Activated naive CD8-positive, alpha-beta T cell treated with anti-CD3 and anti-CD28 coated beads, Interleukin-2, amount 50 U/mL, for 24 hours (primary cell): ENCODE data around the gene MALSU1.

Experiments
- ATAC-seq: fragments of 150-1000 bp; cut with Tn5 transposase; one replicate; pipeline ENCODE4 v1.10.0; 2021
- DNase-seq: peaks from one replicate; pipeline ENCODE4 v3.0.0; 2021
- H3K27ac Mint-ChIP-seq: one replicate; pipeline ENCODE4 v1.8.0; 2021; ENCODE audit warnings: mild to moderate bottlenecking, mixed read lengths
- H3K27me3 Mint-ChIP-seq: one replicate; pipeline ENCODE4 v1.8.0; 2021; ENCODE audit warnings: mixed read lengths
- H3K36me3 Mint-ChIP-seq: one replicate; pipeline ENCODE4 v1.8.0; 2021; ENCODE audit warnings: low read depth, mixed read lengths
- H3K4me1 Mint-ChIP-seq: one replicate; pipeline ENCODE4 v1.8.0; 2021; ENCODE audit warnings: mixed read lengths
- H3K4me3 Mint-ChIP-seq: one replicate; pipeline ENCODE4 v1.8.0; 2021; ENCODE audit warnings: mild to moderate bottlenecking, moderate library complexity, mixed read lengths
- H3K9me3 Mint-ChIP-seq: one replicate; pipeline ENCODE4 v1.8.0; 2021; ENCODE audit warnings: mixed read lengths

The MALSU1 gene

DNA sequence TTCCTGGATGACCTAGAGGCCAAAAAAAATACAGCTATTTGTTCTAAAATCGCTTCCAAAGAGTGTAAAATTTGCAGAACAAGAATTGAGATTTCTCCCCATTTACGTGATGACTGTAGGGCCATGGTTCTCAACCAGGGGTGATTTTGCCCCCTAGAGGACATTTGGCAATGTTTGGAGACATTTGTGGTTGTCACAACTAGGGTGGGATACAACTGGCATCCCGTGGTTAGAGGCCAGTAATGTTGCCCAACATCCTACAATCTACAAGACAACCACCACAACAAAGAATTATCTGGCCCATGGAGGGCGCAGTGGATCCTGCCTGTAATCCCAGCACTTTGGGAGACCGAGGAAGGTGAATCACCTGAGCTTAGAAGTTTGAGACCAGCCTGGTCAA lies 22.8 kb upstream of the MALSU1 start:
- Mint-ChIP-seq H3K36me3 (no peaks in the 10 kb centered on the region), H3K4me1 (peaks cover 16% of the 10 kb centered on the region), H3K27ac (no peak overlapping the region), H3K27me3 (peaks cover 6% of the 10 kb centered on the region), H3K9me3 (no peaks in the 10 kb centered on the region), H3K4me3 (no peak overlapping the region)
- DNase-seq (no peak), ATAC-seq (no peak)

DNA sequence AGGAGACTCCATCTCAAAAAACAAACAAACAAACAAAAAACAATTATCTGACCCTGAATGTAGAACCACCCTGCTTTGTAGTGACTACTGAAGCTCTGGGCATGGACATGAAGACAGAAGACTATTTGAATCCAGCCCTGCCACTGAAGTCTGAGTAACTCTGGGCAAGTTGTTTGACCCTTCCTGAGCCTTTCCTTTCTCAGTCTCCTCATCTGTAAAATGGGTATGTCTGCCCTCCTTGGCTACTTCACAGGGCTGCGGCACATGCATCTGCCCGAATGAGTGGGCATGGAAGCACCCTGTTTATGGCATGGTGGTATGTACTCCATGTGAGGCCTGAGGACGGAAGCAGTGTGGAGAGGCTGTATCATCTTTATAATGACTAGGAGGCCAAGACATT lies 22.2 kb upstream of the MALSU1 start:
- no peak for DNase-seq
- Mint-ChIP-seq H3K4me1 (peaks cover 16% of the 10 kb centered on the region), H3K27me3 (peaks cover 6% of the 10 kb centered on the region), H3K36me3 (no peaks in the 10 kb centered on the region), H3K4me3 (no peak overlapping the region), H3K9me3 (no peaks in the 10 kb centered on the region), H3K27ac (no peak overlapping the region)
- ATAC-seq: no peak

DNA sequence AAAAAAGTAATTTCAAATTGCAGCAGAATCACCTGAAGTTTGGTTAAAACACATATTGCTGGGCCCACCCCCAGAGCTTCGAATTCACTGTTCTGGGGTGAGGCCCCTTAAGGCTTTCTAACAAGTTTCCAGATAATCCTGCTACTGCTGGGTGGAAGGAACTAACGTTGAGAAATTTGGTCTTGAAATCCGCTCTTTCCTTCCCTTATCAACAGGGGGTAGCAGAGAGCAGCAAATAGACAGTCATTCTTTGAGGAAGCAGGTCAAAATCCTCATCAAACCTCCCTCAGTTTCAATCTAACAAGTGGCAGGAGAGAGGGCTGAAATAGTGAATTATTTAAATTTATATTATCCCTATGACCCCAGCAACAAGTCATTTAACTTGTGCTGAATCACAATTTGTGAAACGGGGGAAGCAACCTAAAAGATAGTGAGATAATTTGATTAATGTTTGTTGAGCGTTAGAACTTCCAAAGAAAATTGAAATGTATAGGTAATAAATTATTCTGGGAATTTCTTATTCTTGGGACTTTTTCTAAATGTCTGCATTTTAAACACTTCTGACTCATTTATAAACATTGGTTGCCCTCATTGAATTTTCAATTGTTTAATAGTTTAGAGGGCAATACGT lies 21.7 kb upstream of the MALSU1 start:
- Mint-ChIP-seq H3K27me3 (peaks cover 2% of the 10 kb centered on the region), H3K9me3 (no peaks in the 10 kb centered on the region), H3K4me3 (no peak overlapping the region), H3K4me1 (peaks cover 13% of the 10 kb centered on the region), H3K27ac (no peak overlapping the region), H3K36me3 (no peaks in the 10 kb centered on the region)
- no peak for ATAC-seq
- DNase-seq: peak; percentile 32

DNA sequence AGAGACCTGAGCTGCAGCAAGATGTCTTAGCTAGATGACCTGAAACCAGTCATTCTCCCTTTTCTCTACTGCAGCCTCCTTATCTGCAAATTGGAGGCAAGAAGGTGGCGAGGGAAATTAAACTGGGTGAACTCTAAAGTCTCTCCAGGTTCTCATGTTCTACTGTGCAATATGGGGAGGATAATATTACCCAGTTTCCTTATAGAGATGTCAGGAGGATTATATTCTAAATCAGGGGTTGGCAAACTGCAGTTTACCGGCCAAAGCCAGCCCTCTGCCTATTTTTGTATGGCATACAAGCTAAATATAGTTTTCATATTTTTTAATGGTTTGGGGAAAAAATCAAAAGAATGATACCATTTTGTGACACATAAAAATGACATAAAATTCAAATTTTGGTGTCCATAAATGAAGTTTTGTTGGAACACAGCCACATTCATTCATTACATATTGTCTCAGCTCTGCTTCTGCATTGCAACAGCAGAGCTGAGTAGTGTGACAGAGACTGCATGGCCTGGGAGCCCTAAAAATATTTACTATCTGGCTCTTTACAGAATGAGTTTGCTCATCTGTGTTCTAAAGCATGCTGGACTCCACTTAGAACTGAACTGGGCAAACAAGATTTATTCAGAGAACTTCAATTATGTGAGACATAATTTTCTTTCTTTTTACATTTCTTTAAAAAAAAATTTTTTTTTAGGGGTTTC lies 19.2 kb upstream of the MALSU1 start:
- ATAC-seq: no peak
- DNase-seq: no peak
- Mint-ChIP-seq H3K27me3 (peaks cover 2% of the 10 kb centered on the region), H3K9me3 (no peaks in the 10 kb centered on the region), H3K36me3 (no peaks in the 10 kb centered on the region), H3K4me1 (peaks cover 5% of the 10 kb centered on the region), H3K4me3 (no peak overlapping the region), H3K27ac (no peak overlapping the region)

DNA sequence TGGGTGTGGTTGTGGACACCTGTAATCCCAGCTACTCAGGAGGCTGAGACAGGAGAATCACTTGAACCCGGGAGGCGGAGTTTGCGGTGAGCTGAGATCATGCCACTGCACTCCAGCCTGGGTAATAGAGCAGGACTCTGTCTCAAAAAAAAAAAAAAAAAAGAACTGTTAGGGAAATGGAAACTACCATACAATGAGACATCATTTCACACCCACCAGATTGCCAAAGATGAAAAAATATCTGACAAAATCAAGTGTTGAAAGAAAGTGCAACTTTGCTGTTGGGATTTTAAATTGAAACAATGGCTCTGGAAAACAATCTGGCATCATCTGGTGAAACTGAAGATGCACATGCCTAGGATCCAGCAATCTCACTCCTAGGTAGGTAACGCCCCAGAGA lies 16.1 kb upstream of the MALSU1 start:
- DNase-seq: no peak
- no peak overlapping the region for H3K27ac Mint-ChIP-seq
- no peaks in the 10 kb centered on the region for H3K36me3 Mint-ChIP-seq
- H3K9me3 Mint-ChIP-seq: no peaks in the 10 kb centered on the region
- no peak overlapping the region for H3K4me3 Mint-ChIP-seq
- no peak for ATAC-seq
- peaks cover 10% of the 10 kb centered on the region for H3K4me1 Mint-ChIP-seq
- H3K27me3 Mint-ChIP-seq: peaks cover 2% of the 10 kb centered on the region

DNA sequence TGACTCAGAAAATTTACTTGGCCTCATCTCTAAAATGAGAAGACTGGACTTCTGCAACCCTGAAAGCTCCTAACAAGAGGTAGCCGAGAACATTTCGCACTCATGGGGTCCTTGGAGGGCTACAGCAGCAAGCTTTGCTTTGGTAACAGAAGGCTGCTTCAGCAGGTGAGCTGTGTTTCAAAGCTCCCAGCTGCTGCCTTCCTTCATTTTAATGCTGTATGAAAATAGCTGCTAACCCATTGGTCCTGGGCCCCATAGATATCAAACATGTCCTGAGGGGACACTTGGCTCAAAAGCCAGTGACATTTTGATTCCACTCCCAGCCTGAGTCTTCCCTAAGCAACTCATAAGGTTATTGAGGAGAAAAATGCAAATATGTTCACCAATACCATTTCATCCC lies 14.3 kb upstream of the MALSU1 start:
- no peak for ATAC-seq
- Mint-ChIP-seq H3K4me3 (no peak overlapping the region), H3K27me3 (peaks cover 2% of the 10 kb centered on the region), H3K36me3 (no peaks in the 10 kb centered on the region), H3K4me1 (peaks cover 10% of the 10 kb centered on the region), H3K9me3 (no peaks in the 10 kb centered on the region), H3K27ac (no peak overlapping the region)
- DNase-seq: no peak

DNA sequence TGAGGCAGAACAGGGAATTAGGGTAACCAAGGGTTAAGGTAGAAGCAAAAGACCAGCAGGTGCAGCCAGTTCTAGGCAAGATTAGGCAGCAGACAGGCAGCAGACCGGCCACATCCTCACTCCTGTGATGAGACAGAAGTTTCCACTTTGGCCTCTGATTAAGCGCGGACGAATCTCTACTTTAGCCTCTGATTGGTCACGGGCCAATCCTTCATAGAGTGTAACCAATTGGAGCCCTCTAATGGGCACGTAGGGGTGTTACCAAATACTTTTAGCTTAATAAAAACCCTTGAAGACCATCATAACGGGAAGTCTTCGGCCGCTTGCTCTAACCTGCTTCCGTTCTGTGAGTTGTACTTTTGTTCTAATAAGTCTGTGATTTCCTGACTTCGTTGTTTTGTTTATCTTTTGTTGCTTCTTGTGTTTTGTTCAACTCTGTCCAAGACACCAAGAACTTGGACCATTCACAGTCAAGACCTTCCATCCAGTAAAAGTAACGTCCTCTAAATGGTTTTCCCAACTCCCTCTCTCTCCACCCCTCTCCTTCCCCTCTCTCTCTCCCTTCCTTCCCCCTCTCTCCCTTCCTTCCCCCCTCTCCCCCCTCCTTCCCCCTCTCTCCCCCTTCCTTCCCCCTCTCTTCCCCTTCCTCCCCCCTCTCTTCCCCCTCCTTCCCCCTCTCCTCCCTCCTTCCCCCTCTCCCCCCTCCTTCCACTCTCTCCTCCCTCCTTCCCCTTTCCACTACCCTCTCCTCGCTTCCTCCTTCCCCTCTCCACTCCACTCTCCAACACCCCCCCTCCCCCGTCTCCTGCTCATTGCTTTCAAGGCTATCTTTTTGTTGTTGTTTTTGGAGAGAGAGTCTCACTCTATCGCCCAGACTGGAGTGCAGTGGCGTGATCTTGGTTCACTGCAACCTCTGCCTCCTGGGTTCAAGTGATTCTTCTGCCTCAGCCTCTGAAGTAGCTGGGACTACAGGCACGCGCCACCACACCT lies 13.2 kb upstream of the MALSU1 start:
- Mint-ChIP-seq H3K9me3 (no peaks in the 10 kb centered on the region), H3K4me3 (no peak overlapping the region), H3K36me3 (no peaks in the 10 kb centered on the region), H3K4me1 (peaks cover 10% of the 10 kb centered on the region), H3K27me3 (peaks cover 2% of the 10 kb centered on the region), H3K27ac (no peak overlapping the region)
- ATAC-seq (no peak), DNase-seq (no peak)

DNA sequence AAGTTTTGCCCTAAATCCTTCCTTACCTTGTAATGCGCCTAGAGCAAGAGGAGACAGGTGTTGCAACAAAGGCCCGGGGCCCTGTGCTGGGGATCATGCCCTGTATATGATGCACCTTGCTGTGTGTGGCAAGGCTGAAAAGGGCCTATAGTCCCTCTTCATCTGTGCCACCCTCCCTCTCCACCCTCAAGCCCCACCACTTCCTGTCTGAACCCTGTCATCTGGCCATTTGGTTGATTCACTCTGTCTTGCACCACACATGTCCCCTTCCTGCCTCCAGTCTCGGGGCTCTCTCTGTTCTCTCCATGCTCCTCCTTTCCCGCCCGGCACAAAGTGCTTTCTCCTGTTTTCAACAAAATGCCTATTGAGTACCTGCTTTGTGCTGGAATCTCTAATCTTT lies 11.5 kb upstream of the MALSU1 start:
- Mint-ChIP-seq H3K27ac (no peak overlapping the region), H3K9me3 (no peaks in the 10 kb centered on the region), H3K4me1 (peaks cover 10% of the 10 kb centered on the region), H3K36me3 (no peaks in the 10 kb centered on the region), H3K4me3 (no peak overlapping the region), H3K27me3 (peaks cover 2% of the 10 kb centered on the region)
- peak; percentile 55 for ATAC-seq
- peak; percentile 8 for DNase-seq

DNA sequence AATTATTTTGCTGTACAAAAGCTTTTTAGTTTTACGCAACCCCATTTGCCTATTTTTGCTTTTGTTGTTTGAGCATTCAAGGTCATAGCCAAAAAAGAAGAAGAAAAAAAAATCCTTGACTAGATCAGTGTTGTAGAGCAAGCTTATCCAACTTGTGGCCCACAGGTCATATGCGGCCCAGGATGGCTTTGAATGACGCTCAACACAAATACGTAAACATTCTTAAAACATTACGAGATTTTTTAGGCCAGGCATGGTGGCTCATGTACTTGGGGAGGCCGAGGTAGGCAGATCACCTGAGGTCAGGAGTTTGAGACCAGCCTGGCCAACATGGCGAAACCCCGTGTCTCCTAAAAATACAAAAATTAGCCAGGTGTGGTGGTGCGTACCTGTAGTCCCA lies 8.1 kb upstream of the MALSU1 start:
- DNase-seq (no peak), ATAC-seq (no peak)
- no peaks in the 10 kb centered on the region for H3K9me3 Mint-ChIP-seq
- peaks cover 7% of the 10 kb centered on the region for H3K4me1 Mint-ChIP-seq
- no peaks in the 10 kb centered on the region for H3K36me3 Mint-ChIP-seq
- peaks cover 1% of the 10 kb centered on the region for H3K27me3 Mint-ChIP-seq
- no peak overlapping the region for H3K4me3 Mint-ChIP-seq
- no peak overlapping the region for H3K27ac Mint-ChIP-seq

DNA sequence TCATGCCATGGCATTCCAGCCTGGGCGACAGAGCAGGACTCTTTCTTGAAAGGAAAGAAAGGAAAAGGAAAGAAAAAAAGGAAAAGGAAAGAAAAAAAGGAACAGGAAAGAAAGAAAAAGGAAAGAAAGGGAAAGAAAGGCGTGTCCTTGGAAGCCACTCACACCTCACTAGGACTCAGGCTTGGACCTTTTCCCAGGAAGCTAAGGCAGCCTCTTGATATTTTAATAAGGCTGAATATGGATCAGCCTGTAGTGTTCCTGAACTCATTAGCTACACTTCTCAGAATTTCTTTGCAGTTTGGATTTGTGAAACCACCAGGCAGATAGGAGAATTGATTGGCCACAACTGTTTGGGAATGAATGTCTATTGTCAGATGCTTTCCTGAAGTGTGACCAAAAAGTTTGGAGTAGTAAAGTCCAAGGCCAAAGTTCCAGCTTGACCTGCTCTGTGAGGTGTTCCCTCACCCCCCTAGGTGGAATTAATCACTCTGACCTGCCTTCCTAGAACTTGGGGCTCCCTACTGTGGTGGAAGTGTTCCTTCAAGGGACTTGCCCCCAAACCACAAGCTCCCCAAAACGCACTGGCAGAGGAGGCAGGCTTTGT lies 7.1 kb upstream of the MALSU1 start:
- Mint-ChIP-seq H3K27ac (no peak overlapping the region), H3K27me3 (peaks cover 3% of the 10 kb centered on the region), H3K36me3 (no peaks in the 10 kb centered on the region), H3K4me3 (no peak overlapping the region), H3K9me3 (no peaks in the 10 kb centered on the region), H3K4me1 (peaks cover 7% of the 10 kb centered on the region)
- no peak for ATAC-seq
- no peak for DNase-seq

DNA sequence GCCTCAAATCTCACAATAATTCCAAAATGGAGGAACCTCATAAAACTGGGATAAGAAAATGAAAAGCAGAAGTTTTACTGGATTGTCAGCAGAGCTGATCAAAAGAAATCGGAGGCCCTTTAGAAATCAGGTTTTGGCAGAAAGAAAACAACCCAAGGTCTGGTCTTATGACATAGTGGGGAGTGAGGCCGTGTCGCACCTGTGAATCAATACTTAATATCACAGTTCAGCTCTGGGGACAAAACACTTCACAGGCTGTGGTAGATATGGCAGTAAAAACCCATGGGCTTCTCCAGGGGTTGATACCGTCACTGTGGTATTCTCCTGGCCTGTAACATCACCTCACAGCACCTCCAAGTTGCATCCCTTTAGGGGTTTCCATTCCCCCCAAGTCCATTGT lies 6.5 kb upstream of the MALSU1 start:
- Mint-ChIP-seq H3K4me1 (peaks cover 4% of the 10 kb centered on the region), H3K9me3 (no peaks in the 10 kb centered on the region), H3K27me3 (peaks cover 3% of the 10 kb centered on the region), H3K27ac (no peak overlapping the region), H3K4me3 (no peak overlapping the region), H3K36me3 (no peaks in the 10 kb centered on the region)
- DNase-seq (no peak), ATAC-seq (no peak)

DNA sequence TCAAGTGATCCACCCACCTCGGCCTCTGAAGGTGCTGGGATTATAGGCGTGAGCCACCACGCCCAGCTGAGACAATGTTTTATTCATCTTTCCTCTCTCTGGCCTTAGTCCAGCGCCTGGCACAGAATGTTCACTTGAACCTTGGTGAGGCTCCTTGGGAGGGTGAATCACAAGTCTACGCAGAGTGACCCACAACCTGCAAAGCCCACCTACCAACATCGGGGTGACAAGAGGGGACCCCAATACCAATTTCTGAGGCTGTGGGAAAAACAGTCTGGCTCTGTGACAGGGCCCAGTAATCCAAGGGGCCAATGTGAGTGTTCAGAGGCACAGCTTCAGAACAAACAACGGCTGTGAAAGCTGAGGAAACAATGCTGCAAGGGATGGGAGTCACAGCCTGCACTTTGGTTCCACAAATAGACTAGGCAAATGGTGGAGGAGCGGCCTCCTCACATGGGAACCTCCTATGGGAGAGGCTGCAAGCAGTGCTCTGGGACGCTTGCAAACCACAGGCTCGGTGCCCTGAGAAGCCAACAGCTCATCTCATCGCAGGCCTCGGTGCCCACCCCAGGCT lies 5.6 kb upstream of the MALSU1 start:
- no peak for ATAC-seq
- Mint-ChIP-seq H3K9me3 (no peaks in the 10 kb centered on the region), H3K27me3 (peaks cover 3% of the 10 kb centered on the region), H3K4me3 (no peak overlapping the region), H3K4me1 (peaks cover 3% of the 10 kb centered on the region), H3K27ac (no peak overlapping the region), H3K36me3 (no peaks in the 10 kb centered on the region)
- no peak for DNase-seq

DNA sequence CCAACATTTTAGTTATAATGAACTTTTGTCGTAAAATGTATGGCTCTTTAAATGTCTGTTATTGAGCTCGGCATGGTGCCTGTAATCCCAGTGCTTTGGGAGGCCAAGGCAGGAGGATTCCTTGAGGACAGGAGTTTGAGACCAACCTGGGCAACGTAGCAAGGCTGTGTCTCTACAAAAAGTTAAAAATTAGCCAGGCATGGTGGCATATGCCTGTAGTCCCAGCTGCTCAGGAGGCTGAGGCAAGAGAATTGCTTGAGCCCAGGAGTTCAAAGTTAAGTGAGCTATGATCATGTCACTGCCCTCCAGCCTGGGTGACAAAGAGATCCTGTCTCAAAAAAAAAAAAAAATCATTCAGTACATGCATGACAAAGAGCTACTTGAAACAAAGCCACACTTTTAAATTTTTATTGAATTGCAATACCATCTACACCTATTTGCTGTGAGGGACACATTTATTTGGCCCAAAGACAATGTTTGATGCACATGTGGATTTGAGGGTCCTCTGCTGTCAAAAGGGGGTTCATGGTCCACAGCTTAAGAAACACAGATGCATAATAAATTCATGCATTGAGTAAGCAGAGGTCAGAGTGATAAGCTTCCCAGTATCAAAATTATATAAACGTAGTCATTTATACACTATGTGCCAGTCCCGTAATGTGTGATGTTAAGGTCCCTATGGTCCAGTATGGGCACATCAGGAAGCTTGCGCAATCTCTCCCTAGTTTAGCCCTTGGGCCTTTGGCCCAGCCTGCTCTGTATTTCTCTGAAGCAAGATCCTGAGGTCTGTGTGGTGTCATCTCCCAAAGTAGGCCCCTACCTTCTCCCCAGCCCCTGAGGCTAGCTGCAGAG lies 4.4 kb upstream of the MALSU1 start:
- Mint-ChIP-seq H3K4me3 (no peak overlapping the region), H3K36me3 (peaks cover 2% of the 10 kb centered on the region), H3K9me3 (peaks cover 4% of the 10 kb centered on the region), H3K27me3 (peaks cover 3% of the 10 kb centered on the region), H3K27ac (no peak overlapping the region), H3K4me1 (peaks cover 9% of the 10 kb centered on the region)
- DNase-seq (no peak), ATAC-seq (no peak)

DNA sequence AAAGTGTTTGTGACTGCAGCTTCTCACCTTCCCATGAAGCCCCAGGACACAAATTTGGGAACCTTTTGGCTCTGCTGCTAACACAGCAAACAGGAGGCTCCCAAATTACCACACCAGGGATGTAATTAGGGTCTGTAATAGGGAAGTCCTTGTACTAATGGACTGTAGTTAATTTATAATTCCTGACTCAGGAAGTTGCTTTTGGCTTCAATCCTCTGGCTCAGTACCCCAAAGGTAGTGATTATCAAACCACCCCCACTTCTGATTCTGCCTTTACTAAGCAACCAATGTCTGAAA lies 3.8 kb upstream of the MALSU1 start:
- Mint-ChIP-seq H3K27ac (no peak overlapping the region), H3K9me3 (peaks cover 4% of the 10 kb centered on the region), H3K27me3 (peaks cover 3% of the 10 kb centered on the region), H3K36me3 (peaks cover 4% of the 10 kb centered on the region), H3K4me3 (no peak overlapping the region), H3K4me1 (peaks cover 15% of the 10 kb centered on the region)
- DNase-seq: no peak
- ATAC-seq: no peak
